GM12891 (cell line): ENCODE data around the gene GEMIN4.

Source experiments
- PAX5 ChIP-seq: IDR thresholded peaks from 2 replicates; pipeline ENCODE4 v1.6.1; 2011; ENCODE audit warnings: low read length, moderate library complexity, mild to moderate bottlenecking; ENCODE audit not compliant: insufficient read depth, severe bottlenecking
- POLR2A ChIP-seq: IDR thresholded peaks from 2 replicates; pipeline ENCODE4 v1.6.1; 2011; ENCODE audit warnings: low read depth, low read length, control low read depth
- POLR2AphosphoS5 ChIP-seq: IDR thresholded peaks from 2 replicates; pipeline ENCODE4 v1.6.1; 2011; ENCODE audit warnings: low read depth, low read length, control low read depth
- POU2F2 ChIP-seq: IDR thresholded peaks from 2 replicates; pipeline ENCODE4 v1.6.1; 2011; ENCODE audit warnings: low read depth, mild to moderate bottlenecking, control low read depth, low read length, moderate library complexity
- SPI1 ChIP-seq: IDR thresholded peaks from 2 replicates; pipeline ENCODE4 v1.6.1; 2011; ENCODE audit warnings: low read depth, low read length, control low read depth
- TAF1 ChIP-seq: IDR thresholded peaks from 2 replicates; pipeline ENCODE4 v1.6.1; 2011; ENCODE audit warnings: low read depth, low read length, control low read depth

DNA sequence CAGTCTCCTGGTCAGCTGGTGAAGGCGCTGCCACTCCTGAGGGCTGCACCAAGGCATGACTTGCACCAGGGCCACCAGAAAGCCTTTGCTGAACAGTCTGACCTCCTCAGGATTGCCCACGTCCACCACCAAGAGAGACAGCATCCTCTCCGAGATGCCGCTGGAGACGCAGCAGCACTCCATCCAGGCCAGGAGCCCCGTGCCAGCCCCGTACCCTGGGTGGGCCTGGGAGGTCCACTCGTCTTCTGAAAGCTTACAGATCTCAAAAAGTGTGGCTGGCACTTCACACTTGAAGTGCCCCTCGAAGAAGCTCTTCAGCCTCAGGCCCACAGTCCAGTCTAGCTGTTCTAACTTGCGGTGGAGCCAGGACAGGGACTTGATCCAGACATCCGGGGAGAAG, 6.7 kb downstream of the GEMIN4 start:
- TF ChIP-seq POLR2A: no peak
- TF ChIP-seq TAF1: no peak
- TF ChIP-seq POLR2AphosphoS5: no peak
- TF ChIP-seq PAX5: no peak
- no peak for TF ChIP-seq SPI1
- no peak for TF ChIP-seq POU2F2
